T47D (cell line): ENCODE data around the gene RXRA.

ENCODE experiments used
- DNase-seq, 2 experiments: peaks; one replicate each; pipeline versions ENCODE4 v3.0.0 to v3.0.0-alpha.2; 2011 to 2012; ENCODE audit warnings: low read depth in 1 of 2, low spot score in 1 of 2
- JUND ChIP-seq: IDR thresholded peaks from 2 replicates; pipeline ENCODE4 v1.6.1; 2012; ENCODE audit warnings: low read depth
- in situ Hi-C: cut with HindIII; loops from 2 replicates; pipeline ENCODE4 v1.10.0; 2016; ENCODE audit warnings: low sequenced_read_pairs, low pct_unique_long_range_greater_than_20kb

The RXRA gene

GRCh38 chr9:134341929-134342745 lies 15.9 kb downstream of the RXRA start:
- in situ Hi-C loops: no loop called here
- TF ChIP-seq JUND: no peak
- DNase-seq: no peak

- in situ Hi-C loops: no loop called here
- TF ChIP-seq JUND: no peak
- DNase-seq: peak in 1 of 2 experiments; percentile 59
Observed at GRCh38 chr9:134342746-134343115, 16.5 kb downstream of the RXRA start.

GRCh38 chr9:134343637-134344036 lies 17.4 kb downstream of the RXRA start:
- in situ Hi-C loops: no loop called here

GRCh38 chr9:134344068-134344799 lies 18.0 kb downstream of the RXRA start:
- no peak for DNase-seq
- TF ChIP-seq JUND: no peak
- in situ Hi-C loops: no loop called here

More at GRCh38 chr9:134343637-134344036, 17.4 kb downstream of the RXRA start:
- no peak for DNase-seq
- no peak for TF ChIP-seq JUND

- no peak for TF ChIP-seq JUND
- in situ Hi-C loops: no loop called here
- DNase-seq: no peak
Observed at GRCh38 chr9:134344800-134345310, 18.6 kb downstream of the RXRA start.

GRCh38 chr9:134345737-134346136 lies 19.5 kb downstream of the RXRA start:
- in situ Hi-C loops: no loop called here
- no peak for DNase-seq
- TF ChIP-seq JUND: no peak

- no peak for TF ChIP-seq JUND
- in situ Hi-C loops: no loop called here
- DNase-seq: no peak
Observed at GRCh38 chr9:134346151-134346550, 19.9 kb downstream of the RXRA start.

GRCh38 chr9:134346840-134347583 lies 20.8 kb downstream of the RXRA start:
- DNase-seq: no peak
- in situ Hi-C loops: no loop called here
- TF ChIP-seq JUND: no peak

- TF ChIP-seq JUND: no peak
- no peak for DNase-seq
- in situ Hi-C loops: no loop called here
Observed at GRCh38 chr9:134347996-134348395, 21.7 kb downstream of the RXRA start.

GRCh38 chr9:134348404-134349155 lies 22.3 kb downstream of the RXRA start:
- in situ Hi-C loops: no loop called here
- TF ChIP-seq JUND: no peak
- DNase-seq: no peak

- DNase-seq: no peak
- in situ Hi-C loops: no loop called here
- TF ChIP-seq JUND: no peak
Observed at GRCh38 chr9:134349936-134350335, 23.7 kb downstream of the RXRA start.

GRCh38 chr9:134350416-134350994 lies 24.2 kb downstream of the RXRA start:
- DNase-seq: no peak
- in situ Hi-C loops: no loop called here

More at GRCh38 chr9:134350416-134350994, 24.2 kb downstream of the RXRA start:
- TF ChIP-seq JUND: no peak
